IMR-90 (cell line): ENCODE results near the gene SH3GL2. TPM values are rescaled to one million over a fixed set of nuclear protein-coding genes. Genes with fewer than 3 reads are reported as not detected.

ENCODE experiments used
- ATAC-seq: fragments of 200-7000 bp; cut with Tn5 transposase; 2 replicates; pipeline ENCODE4 v1.9.1; 2020; ENCODE audit warnings: low read depth, mild to moderate bottlenecking, moderate library complexity
- BruUV-seq: library from RNA; stranded (reverse); fragments of 400-500 nt; replicated peaks from 2 replicates; lab custom pipeline; 2021; lab: Mats Ljungman, UMichigan
- CTCF ChIA-PET: fragments of 300-600 bp; formaldehyde crosslinking; extraction: SDS; loops from one replicate; lab custom pipeline; 2021; ENCODE audit warnings: antibody characterized with exemption; lab: Yijun Ruan, JAX
- POLR2A ChIA-PET: fragments of 300-600 bp; sonication (Branson Sonifier 250); formaldehyde crosslinking; loops from one replicate; lab custom pipeline; 2022; ENCODE audit warnings: antibody characterized with exemption; ENCODE audit not compliant: unreplicated experiment; lab: Charles Lee
- DNase-seq: peaks from one replicate; pipeline ENCODE4 v3.0.0; 2013
- H2AFZ ChIP-seq: replicated peaks from 2 replicates; pipeline ENCODE3; 2013; ENCODE audit warnings: low read length, mild to moderate bottlenecking; ENCODE audit not compliant: poor library complexity
- H2AK5ac ChIP-seq: 2 replicates; pipeline ENCODE4 v1.6.1; 2013; ENCODE audit warnings: low read depth, low read length, inconsistent platforms
- H2AK9ac ChIP-seq: replicated peaks from 2 replicates; pipeline ENCODE3; 2013; ENCODE audit warnings: mild to moderate bottlenecking, low read depth, low read length, moderate library complexity; ENCODE audit not compliant: poor library complexity
- H2BK120ac ChIP-seq: 2 replicates; pipeline ENCODE4 v1.6.1; 2013; ENCODE audit warnings: low read depth, low read length, inconsistent platforms
- H2BK15ac ChIP-seq: 3 replicates; pipeline ENCODE4 v1.6.1; 2013; ENCODE audit warnings: low read depth, low read length, inconsistent platforms
- H2BK20ac ChIP-seq: 2 replicates; pipeline ENCODE4 v1.6.1; 2013; ENCODE audit warnings: low read depth, mild to moderate bottlenecking, inconsistent platforms, low read length, moderate library complexity
- H2BK5ac ChIP-seq: 2 replicates; pipeline ENCODE4 v1.6.1; 2013; ENCODE audit warnings: mild to moderate bottlenecking, low read depth, low read length, inconsistent platforms; ENCODE audit not compliant: poor library complexity, severe bottlenecking
- H3K14ac ChIP-seq: replicated peaks from 2 replicates; pipeline ENCODE4 v1.6.1; 2013; ENCODE audit warnings: low read depth, low read length, inconsistent platforms
- H3K18ac ChIP-seq: 2 replicates; pipeline ENCODE4 v1.6.1; 2013; ENCODE audit warnings: low read depth, low read length, control low read depth
- H3K23ac ChIP-seq: 2 replicates; pipeline ENCODE4 v1.6.1; 2013; ENCODE audit warnings: low read depth, low read length, inconsistent platforms
- H3K27ac ChIP-seq: 2 replicates; pipeline ENCODE4 v1.5.1; 2013; ENCODE audit warnings: mild to moderate bottlenecking, control low read depth, low read length; ENCODE audit not compliant: insufficient read depth
- H3K27me3 ChIP-seq: 2 replicates; pipeline ENCODE4 v1.6.1; 2013; ENCODE audit warnings: low read length; ENCODE audit not compliant: control insufficient read depth, insufficient read depth
- H3K36me3 ChIP-seq: 2 replicates; pipeline ENCODE4 v1.6.1; 2013; ENCODE audit warnings: low read length, mixed read lengths; ENCODE audit not compliant: control insufficient read depth, insufficient read depth
- H3K4ac ChIP-seq: 2 replicates; pipeline ENCODE4 v1.6.1; 2013; ENCODE audit warnings: low read depth, low read length, inconsistent platforms
- H3K4me1 ChIP-seq: 2 replicates; pipeline ENCODE4 v1.6.1; 2013; ENCODE audit warnings: low read length, mixed read lengths; ENCODE audit not compliant: control insufficient read depth, insufficient read depth
- H3K4me2 ChIP-seq: 2 replicates; pipeline ENCODE4 v1.6.1; 2013; ENCODE audit warnings: low read depth, mild to moderate bottlenecking, control low read depth, low read length, moderate library complexity
- H3K4me3 ChIP-seq: 2 replicates; pipeline ENCODE4 v1.5.1; 2013; ENCODE audit warnings: low read depth, mild to moderate bottlenecking, control low read depth, low read length, moderate library complexity; ENCODE audit not compliant: insufficient read depth
- H3K56ac ChIP-seq: 2 replicates; pipeline ENCODE4 v1.6.1; 2013; ENCODE audit warnings: low read length, inconsistent platforms; ENCODE audit not compliant: insufficient read depth; ENCODE audit errors: extremely low read depth
- H3K79me1 ChIP-seq, 2 experiments: 2 replicates each; pipeline ENCODE4 v1.6.1; 2013; ENCODE audit warnings: low read length in 2 of 2, inconsistent platforms in 1 of 2, low read depth in 1 of 2
- H3K9ac ChIP-seq: 2 replicates; pipeline ENCODE4 v1.6.1; 2013; ENCODE audit warnings: low read depth, low read length, control low read depth
- H3K9me1 ChIP-seq: 2 replicates; pipeline ENCODE4 v1.6.1; 2013; ENCODE audit warnings: low read length, inconsistent platforms; ENCODE audit not compliant: insufficient read depth
- H3K9me3 ChIP-seq: 2 replicates; pipeline ENCODE4 v1.6.1; 2013; ENCODE audit warnings: low read length; ENCODE audit not compliant: control insufficient read depth, insufficient read depth
- H4K20me1 ChIP-seq: 2 replicates; pipeline ENCODE4 v1.6.1; 2013; ENCODE audit warnings: low read length, inconsistent platforms; ENCODE audit not compliant: insufficient read depth
- H4K5ac ChIP-seq: 2 replicates; pipeline ENCODE4 v1.6.1; 2013; ENCODE audit warnings: mild to moderate bottlenecking, low read depth, low read length, control low read depth
- H4K8ac ChIP-seq, 2 experiments: 2 replicates each; pipeline ENCODE4 v1.6.1; 2013; ENCODE audit warnings: low read depth in 2 of 2, low read length in 2 of 2, control low read depth in 1 of 2, inconsistent platforms in 1 of 2
- H4K91ac ChIP-seq: 2 replicates; pipeline ENCODE4 v1.6.1; 2013; ENCODE audit warnings: low read depth, low read length, inconsistent platforms; ENCODE audit not compliant: insufficient read depth
- BHLHE40 ChIP-seq: fragments of 150-350 bp; IDR thresholded peaks from 2 replicates; pipeline ENCODE4 v1.6.1; 2016; ENCODE audit warnings: mild to moderate bottlenecking, low read depth, low read length
- CEBPB ChIP-seq: IDR thresholded peaks from 2 replicates; pipeline ENCODE4 v1.6.1; 2012; ENCODE audit warnings: low read depth, low read length, improper control_type of control experiment
- CHD1 ChIP-seq: IDR thresholded peaks from 2 replicates; pipeline ENCODE4 v1.6.1; 2012; ENCODE audit warnings: low read depth, low read length, improper control_type of control experiment
- FOS ChIP-seq: fragments of 150-350 bp; IDR thresholded peaks from 2 replicates; pipeline ENCODE4 v1.6.1; 2016; ENCODE audit warnings: low read depth, low read length
- MAFK ChIP-seq: IDR thresholded peaks from 2 replicates; pipeline ENCODE4 v1.6.1; 2012; ENCODE audit warnings: low read depth, low read length, improper control_type of control experiment
- MAZ ChIP-seq: IDR thresholded peaks from 2 replicates; pipeline ENCODE4 v1.6.1; 2012; ENCODE audit warnings: low read depth, mild to moderate bottlenecking, low read length, improper control_type of control experiment, moderate library complexity, borderline replicate concordance
- MXI1 ChIP-seq: IDR thresholded peaks from 2 replicates; pipeline ENCODE4 v1.6.1; 2012; ENCODE audit warnings: low read depth, mild to moderate bottlenecking, low read length, moderate library complexity, borderline replicate concordance
- NFE2L2 ChIP-seq: fragments of 150-350 bp; IDR thresholded peaks from 2 replicates; pipeline ENCODE4 v1.6.1; 2016; ENCODE audit warnings: low read depth, mild to moderate bottlenecking, low read length
- POLR2A ChIP-seq: IDR thresholded peaks from 2 replicates; pipeline ENCODE4 v1.6.1; 2012; ENCODE audit warnings: mild to moderate bottlenecking, low read depth, low read length
- RAD21 ChIP-seq: IDR thresholded peaks from 2 replicates; pipeline ENCODE4 v1.6.1; 2012; ENCODE audit warnings: low read length, improper control_type of control experiment
- RCOR1 ChIP-seq: IDR thresholded peaks from 2 replicates; pipeline ENCODE4 v1.6.1; 2012; ENCODE audit warnings: mild to moderate bottlenecking, low read length, improper control_type of control experiment; ENCODE audit not compliant: insufficient replicate concordance
- RFX5 ChIP-seq: IDR thresholded peaks from 2 replicates; pipeline ENCODE4 v1.8.0; 2012; ENCODE audit warnings: low read depth, mild to moderate bottlenecking, low read length, moderate library complexity
- SMC3 ChIP-seq: fragments of 150-350 bp; IDR thresholded peaks from 2 replicates; pipeline ENCODE4 v1.6.1; 2016; ENCODE audit warnings: low read depth, mild to moderate bottlenecking, antibody characterized with exemption, low read length, moderate library complexity
- WGBS, 2 experiments: methylation state at CpG; one replicate each; pipeline versions ENCODE4 v1.1.5 to v1.1.7; 2013; ENCODE audit warnings: missing lambda C conversion rate in 2 of 2; ENCODE audit not compliant: insufficient read length in 1 of 2; ENCODE audit errors: extremely low coverage in 2 of 2; 5-methylcytosine and 5-hydroxymethylcytosine counted together
- dilution Hi-C: fragments of 300-500 bp; cut with HindIII; formaldehyde crosslinking; loops from one replicate; pipeline ENCODE4 v1.14.3; 2018; ENCODE audit warnings: low sequenced_read_pairs; ENCODE audit not compliant: unreplicated experiment
- in situ Hi-C: fragments of 300-500 bp; cut with MboI; formaldehyde crosslinking; loops from 3 replicates; pipeline ENCODE4 v1.14.3; 2019; ENCODE audit warnings: low sequenced_read_pairs, inconsistent platforms, mixed read lengths
- intact Hi-C: fragments of 100-400 bp; cut with micrococcal nuclease; formaldehyde crosslinking; loops from 2 replicates; pipeline ENCODE4 v1.10.0; 2022
- polyA plus RNA-seq, 3 experiments: library from polyadenylated mRNA; depleted of rRNA; stranded (reverse); fragments of >200 nt; gene quantifications; 2 replicates each; pipeline ENCODE4 v1.2.3, GENCODE V29; 2012; ENCODE audit warnings: low replicate concordance in 1 of 3
- total RNA-seq: library from RNA; depleted of rRNA; stranded (reverse); fragments of >200 nt; gene quantifications from 2 replicates; pipeline ENCODE4 v1.2.3, GENCODE V29; 2012
- TF ChIP-seq, protein P1 (sequence below): conservative IDR thresholded peaks from 2 replicates; pipeline ENCODE4 v1.5.1; 2012; ENCODE audit warnings: mild to moderate bottlenecking, low read depth, low read length, improper control_type of control experiment
- TF ChIP-seq, protein P2 (sequence below): fragments of 150-350 bp; IDR thresholded peaks from 2 replicates; pipeline ENCODE4 v1.6.1; 2017; ENCODE audit warnings: mild to moderate bottlenecking, antibody characterized with exemption, low read length, low read depth
- TF ChIP-seq, protein P3 (sequence below): fragments of 150-350 bp; IDR thresholded peaks from 2 replicates; pipeline ENCODE4 v1.6.1; 2016; ENCODE audit warnings: low read depth, mild to moderate bottlenecking, low read length, moderate library complexity, borderline replicate concordance

The SH3GL2 gene
- total and polyA plus RNA-seq, 2 of the 4 experiments (the other 2 are of a cell fraction): under 0.01 to 0.05 TPM

DNA sequence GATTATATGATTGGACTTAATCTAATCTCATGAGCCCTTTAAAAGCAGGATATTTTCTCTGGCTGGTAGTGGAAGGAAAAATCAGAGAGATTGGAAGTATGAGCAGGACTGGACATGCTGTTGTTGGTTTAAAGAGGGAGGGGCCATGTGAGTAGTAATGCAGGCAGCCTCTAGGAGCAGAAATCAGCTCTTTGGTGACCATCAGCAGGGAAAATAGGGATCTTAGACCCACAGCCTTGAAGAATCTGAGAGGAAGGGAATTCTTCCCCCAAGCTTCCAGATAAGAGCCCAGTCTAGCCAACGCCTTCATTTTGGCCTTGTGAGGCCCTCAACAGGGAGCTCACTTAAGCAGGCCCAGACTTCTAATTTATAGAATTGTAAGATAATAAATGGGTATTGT, 9.5 kb downstream of the SH3GL2 start:
- intact Hi-C loops (no loop called here), dilution Hi-C loops (no loop called here), in situ Hi-C loops (no loop called here)
- BruUV-seq: no TSS peak
- H3K23ac ChIP-seq: no peak overlapping the region
- H4K8ac ChIP-seq: no peak overlapping the region
- H3K27me3 ChIP-seq: peaks cover 10% of the 10 kb centered on the region; the same call in 1 of the 2 replicates
- H3K9ac ChIP-seq: no peak overlapping the region
- ChIA-PET CTCF (no interaction called here), POLR2A (no interaction called here)
- TF ChIP-seq RAD21 (no peak), MXI1 (no peak), MAZ (no peak), POLR2A (no peak), MAFK (no peak), BHLHE40 (no peak), RFX5 (no peak), CHD1 (no peak), FOS (no peak), CEBPB (no peak), NFE2L2 (no peak), RCOR1 (no peak), SMC3 (no peak)
- TF ChIP-seq, protein P1, sequence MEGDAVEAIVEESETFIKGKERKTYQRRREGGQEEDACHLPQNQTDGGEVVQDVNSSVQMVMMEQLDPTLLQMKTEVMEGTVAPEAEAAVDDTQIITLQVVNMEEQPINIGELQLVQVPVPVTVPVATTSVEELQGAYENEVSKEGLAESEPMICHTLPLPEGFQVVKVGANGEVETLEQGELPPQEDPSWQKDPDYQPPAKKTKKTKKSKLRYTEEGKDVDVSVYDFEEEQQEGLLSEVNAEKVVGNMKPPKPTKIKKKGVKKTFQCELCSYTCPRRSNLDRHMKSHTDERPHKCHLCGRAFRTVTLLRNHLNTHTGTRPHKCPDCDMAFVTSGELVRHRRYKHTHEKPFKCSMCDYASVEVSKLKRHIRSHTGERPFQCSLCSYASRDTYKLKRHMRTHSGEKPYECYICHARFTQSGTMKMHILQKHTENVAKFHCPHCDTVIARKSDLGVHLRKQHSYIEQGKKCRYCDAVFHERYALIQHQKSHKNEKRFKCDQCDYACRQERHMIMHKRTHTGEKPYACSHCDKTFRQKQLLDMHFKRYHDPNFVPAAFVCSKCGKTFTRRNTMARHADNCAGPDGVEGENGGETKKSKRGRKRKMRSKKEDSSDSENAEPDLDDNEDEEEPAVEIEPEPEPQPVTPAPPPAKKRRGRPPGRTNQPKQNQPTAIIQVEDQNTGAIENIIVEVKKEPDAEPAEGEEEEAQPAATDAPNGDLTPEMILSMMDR: no peak
- TF ChIP-seq, protein P2, sequence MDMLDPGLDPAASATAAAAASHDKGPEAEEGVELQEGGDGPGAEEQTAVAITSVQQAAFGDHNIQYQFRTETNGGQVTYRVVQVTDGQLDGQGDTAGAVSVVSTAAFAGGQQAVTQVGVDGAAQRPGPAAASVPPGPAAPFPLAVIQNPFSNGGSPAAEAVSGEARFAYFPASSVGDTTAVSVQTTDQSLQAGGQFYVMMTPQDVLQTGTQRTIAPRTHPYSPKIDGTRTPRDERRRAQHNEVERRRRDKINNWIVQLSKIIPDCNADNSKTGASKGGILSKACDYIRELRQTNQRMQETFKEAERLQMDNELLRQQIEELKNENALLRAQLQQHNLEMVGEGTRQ: no peak
- TF ChIP-seq, protein P3, sequence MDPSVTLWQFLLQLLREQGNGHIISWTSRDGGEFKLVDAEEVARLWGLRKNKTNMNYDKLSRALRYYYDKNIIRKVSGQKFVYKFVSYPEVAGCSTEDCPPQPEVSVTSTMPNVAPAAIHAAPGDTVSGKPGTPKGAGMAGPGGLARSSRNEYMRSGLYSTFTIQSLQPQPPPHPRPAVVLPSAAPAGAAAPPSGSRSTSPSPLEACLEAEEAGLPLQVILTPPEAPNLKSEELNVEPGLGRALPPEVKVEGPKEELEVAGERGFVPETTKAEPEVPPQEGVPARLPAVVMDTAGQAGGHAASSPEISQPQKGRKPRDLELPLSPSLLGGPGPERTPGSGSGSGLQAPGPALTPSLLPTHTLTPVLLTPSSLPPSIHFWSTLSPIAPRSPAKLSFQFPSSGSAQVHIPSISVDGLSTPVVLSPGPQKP: no peak
- H3K18ac ChIP-seq: no peak overlapping the region
- H3K14ac ChIP-seq: no peak overlapping the region
- H3K4me2 ChIP-seq: no peak overlapping the region
- no peak overlapping the region for H3K4ac ChIP-seq
- H3K4me1 ChIP-seq: no peaks in the 10 kb centered on the region
- no peaks in the 10 kb centered on the region for H4K20me1 ChIP-seq
- ATAC-seq (no peak), DNase-seq (no peak)
- no peaks in the 10 kb centered on the region for H3K9me3 ChIP-seq
- H3K79me1 ChIP-seq: no peaks in the 10 kb centered on the region
- H4K5ac ChIP-seq: no peak overlapping the region
- H3K27ac ChIP-seq: no peak overlapping the region
- no peak overlapping the region for H2AK5ac ChIP-seq
- H2BK120ac ChIP-seq: no peak overlapping the region
- no peak overlapping the region for H2BK20ac ChIP-seq
- H3K4me3 ChIP-seq: no peak overlapping the region
- no peaks in the 10 kb centered on the region; the same call in 1 of the 2 replicates for H3K9me1 ChIP-seq
- H2AK9ac ChIP-seq: no peak overlapping the region
- no peak overlapping the region for H2AFZ ChIP-seq
- no peak overlapping the region for H2BK15ac ChIP-seq
- no peaks in the 10 kb centered on the region for H3K36me3 ChIP-seq
- WGBS, 2 experiments: no CpG with 5 or more reads among the region's 1 CpG
- no peak overlapping the region for H4K91ac ChIP-seq
- H3K56ac ChIP-seq: no peak overlapping the region
- no peak overlapping the region for H2BK5ac ChIP-seq
